Activated naive CD8-positive, alpha-beta T cell (primary cell): ENCODE measurements around the gene AGTPBP1.
A peak's percentile ranks its signal among the peaks of the same experiment; 100 is the strongest.
"Not testable (repeated sequence)": the region's sequence is repeated elsewhere in the genome, so short reads cannot be mapped to it uniquely, and the experiment has no call there.

ENCODE experiments used
- H3K27ac Mint-ChIP-seq: one replicate; pipeline ENCODE4 v1.8.0; 2021; ENCODE audit warnings: mixed read lengths
- H3K27me3 Mint-ChIP-seq: one replicate; pipeline ENCODE4 v1.8.0; 2021; ENCODE audit warnings: mixed read lengths
- H3K36me3 Mint-ChIP-seq: one replicate; pipeline ENCODE4 v1.8.0; 2021; ENCODE audit warnings: mixed read lengths
- H3K4me1 Mint-ChIP-seq: one replicate; pipeline ENCODE4 v1.8.0; 2021; ENCODE audit warnings: low read depth, mixed read lengths
- H3K4me3 Mint-ChIP-seq: one replicate; pipeline ENCODE4 v1.8.0; 2021; ENCODE audit warnings: mild to moderate bottlenecking, mixed read lengths
- H3K9me3 Mint-ChIP-seq: one replicate; pipeline ENCODE4 v1.8.0; 2021; ENCODE audit warnings: low read depth, mixed read lengths

AGTPBP1 gene

DNA sequence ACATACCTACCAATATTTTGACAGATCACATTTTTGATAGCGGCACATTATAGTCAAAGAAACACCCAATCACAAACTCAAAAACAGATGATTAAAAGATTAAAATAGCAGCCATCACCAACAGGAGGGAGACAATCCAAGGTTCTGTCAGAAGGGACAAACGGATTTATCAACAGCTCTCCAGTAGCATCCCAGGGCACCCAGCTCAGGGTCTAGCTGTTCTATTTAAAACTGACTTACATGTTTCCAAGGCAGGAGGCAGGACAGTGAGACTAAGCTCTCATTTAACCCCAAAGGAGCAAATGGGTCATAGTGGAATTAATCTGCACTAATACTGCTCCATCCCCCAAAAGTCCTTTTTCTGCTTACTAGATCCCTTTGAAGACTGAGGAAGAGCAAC is 3.2 kb downstream of the AGTPBP1 start:
- no peaks in the 10 kb centered on the region for H3K27me3 Mint-ChIP-seq
- H3K4me1 Mint-ChIP-seq = peaks cover 52% of the 10 kb centered on the region
- H3K9me3 Mint-ChIP-seq = no peaks in the 10 kb centered on the region
- no peak overlapping the region for H3K27ac Mint-ChIP-seq
- peaks cover 7% of the 10 kb centered on the region for H3K36me3 Mint-ChIP-seq
- H3K4me3 Mint-ChIP-seq = no peak overlapping the region

DNA sequence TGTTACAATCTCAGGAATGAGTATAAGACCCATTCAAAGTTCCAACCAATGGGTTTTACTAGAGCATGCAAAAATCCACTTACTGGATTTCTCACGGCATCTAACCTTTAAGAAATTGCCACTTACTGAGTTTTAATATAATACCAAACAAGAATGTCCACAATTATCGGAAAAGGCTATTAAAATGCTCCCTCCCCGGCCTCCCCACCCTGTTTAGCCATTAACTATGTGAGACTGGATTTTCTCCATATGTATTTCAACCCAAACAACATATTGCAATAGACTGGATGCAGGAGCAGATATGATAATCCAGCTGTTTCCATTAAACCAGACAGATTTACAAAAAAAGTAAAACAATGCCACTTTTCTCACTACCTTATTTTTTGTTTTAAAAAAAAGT is 4.1 kb downstream of the AGTPBP1 start:
- H3K27me3 Mint-ChIP-seq = no peaks in the 10 kb centered on the region
- H3K27ac Mint-ChIP-seq = no peak overlapping the region
- no peak overlapping the region for H3K4me3 Mint-ChIP-seq
- H3K9me3 Mint-ChIP-seq = no peaks in the 10 kb centered on the region
- H3K36me3 Mint-ChIP-seq = peaks cover 11% of the 10 kb centered on the region
- peaks cover 56% of the 10 kb centered on the region for H3K4me1 Mint-ChIP-seq

DNA sequence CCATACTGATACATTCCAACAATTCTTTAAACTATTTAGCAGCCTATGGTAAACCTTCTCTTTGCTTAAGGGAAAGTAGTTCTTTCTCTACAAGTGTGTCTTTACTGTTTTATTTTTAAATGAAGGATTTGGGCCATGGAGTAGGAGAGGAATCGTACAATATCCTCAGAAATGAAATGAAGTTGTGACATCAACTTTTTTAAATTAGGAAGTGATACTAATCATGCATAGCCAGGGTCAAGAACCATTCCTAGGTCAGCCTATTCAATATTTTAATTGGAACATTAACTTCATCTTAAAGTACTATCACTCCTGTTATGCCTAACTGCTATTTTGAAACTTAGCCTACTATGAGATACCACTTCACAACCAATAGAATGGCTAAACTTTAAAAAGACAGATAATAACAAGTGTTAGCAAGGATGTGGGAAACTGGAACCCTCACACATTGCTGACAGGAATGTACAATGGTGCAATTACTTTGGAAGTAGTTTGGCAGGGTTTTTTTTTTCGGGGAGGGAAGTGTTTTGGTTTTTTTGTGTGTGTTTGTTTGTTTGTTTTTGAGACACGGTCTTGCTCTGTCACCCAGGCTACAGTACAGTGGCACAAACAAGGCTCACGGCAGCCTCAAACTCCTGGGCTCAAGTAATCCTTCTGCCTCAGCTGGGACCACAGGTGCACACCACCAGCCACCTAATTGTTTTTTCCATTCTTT is 10.7 kb downstream of the AGTPBP1 start:
- Mint-ChIP-seq H3K4me3 (no peak overlapping the region), H3K27me3 (no peaks in the 10 kb centered on the region), H3K27ac (no peak overlapping the region), H3K9me3 (no peaks in the 10 kb centered on the region), H3K4me1 (peaks cover 64% of the 10 kb centered on the region), H3K36me3 (peaks cover 17% of the 10 kb centered on the region)

DNA sequence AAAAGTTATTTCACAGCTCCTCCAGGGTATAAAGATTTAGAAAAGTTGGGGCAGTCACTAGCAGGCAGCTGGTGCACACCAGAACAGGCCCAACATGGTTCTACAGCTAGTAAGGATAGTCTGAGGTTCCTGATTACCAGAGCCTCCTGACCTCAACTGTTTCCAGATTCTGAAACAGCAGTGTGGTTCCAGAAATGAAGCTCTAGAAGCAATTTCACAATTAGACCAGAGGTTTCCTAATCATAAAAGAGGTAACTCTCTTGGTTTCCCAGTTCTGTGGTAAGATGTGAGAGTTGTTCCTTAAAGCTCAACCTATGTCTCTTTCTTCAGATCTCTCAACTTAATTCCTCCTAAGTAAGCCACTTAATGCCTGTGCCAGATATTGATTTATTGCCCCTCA is 11.9 kb downstream of the AGTPBP1 start:
- Mint-ChIP-seq H3K36me3 (peaks cover 16% of the 10 kb centered on the region), H3K4me1 (peaks cover 67% of the 10 kb centered on the region), H3K27ac (no peak overlapping the region), H3K27me3 (no peaks in the 10 kb centered on the region), H3K4me3 (no peak overlapping the region), H3K9me3 (no peaks in the 10 kb centered on the region)

DNA sequence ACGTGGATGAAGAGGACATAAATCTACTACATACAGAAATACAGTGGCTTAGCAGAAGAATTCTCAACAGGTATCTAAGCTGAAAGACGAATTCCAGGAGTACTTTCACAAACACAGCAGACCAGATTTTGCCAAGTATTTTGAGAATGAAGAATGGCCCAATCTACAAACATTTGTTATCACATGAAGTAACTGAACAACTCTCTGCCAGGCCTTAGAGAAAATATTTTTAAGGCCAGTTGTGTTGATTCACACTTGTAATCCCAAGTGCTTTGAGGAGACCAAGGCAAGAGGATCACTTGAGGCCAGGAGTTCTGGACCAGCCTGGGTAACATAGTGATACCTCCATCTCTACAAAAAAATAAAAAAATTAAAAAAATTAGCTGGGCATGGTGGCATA is 14.3 kb downstream of the AGTPBP1 start:
- Mint-ChIP-seq H3K4me3 (no peak overlapping the region), H3K4me1 (peaks cover 71% of the 10 kb centered on the region), H3K27me3 (no peaks in the 10 kb centered on the region), H3K27ac (no peak overlapping the region), H3K9me3 (no peaks in the 10 kb centered on the region), H3K36me3 (peaks cover 10% of the 10 kb centered on the region)

DNA sequence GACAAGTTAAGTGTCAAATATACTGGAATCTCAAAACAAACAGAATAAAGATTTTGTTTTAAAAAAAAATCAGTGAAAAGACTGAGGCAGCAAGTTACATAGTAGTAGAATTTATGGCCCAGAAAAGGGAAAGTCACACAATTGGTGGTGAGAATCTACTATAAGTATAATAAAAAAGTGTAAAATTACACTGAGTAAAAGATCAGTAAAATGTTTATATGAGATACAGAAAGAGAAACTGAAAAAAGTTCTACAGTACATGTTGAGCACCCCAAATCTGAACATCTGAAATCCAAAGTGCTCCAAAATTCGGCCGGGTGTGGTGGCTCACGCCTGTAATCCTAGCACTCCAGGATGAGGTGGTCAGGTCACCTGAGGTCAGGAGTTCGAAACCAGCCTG is 15.0 kb downstream of the AGTPBP1 start:
- Mint-ChIP-seq H3K9me3 (no peaks in the 10 kb centered on the region), H3K27ac (no peak overlapping the region), H3K4me1 (peaks cover 75% of the 10 kb centered on the region), H3K27me3 (no peaks in the 10 kb centered on the region), H3K4me3 (no peak overlapping the region), H3K36me3 (peaks cover 15% of the 10 kb centered on the region)

DNA sequence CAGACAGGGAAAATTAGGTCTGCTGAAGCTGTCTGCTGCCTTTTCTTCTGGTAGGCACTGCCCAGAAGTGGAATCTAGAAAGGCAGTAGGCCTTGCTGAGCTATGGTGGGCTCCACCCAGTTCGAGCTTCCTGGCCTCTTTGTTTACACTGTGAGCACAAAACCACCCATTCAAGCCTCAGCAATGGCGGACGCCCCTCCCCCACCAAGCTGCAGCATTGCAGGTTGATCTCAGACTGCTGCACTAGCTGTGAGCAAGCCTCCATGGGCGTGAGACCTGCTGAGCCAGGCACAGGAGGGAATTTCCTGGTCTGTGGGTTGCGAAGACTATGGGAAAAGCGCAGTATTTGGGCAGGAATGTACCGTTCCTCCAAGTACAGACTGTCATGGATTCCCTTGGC is 18.5 kb downstream of the AGTPBP1 start:
- Mint-ChIP-seq H3K27ac (no peak overlapping the region), H3K36me3 (peaks cover 20% of the 10 kb centered on the region), H3K27me3 (no peaks in the 10 kb centered on the region), H3K9me3 (no peaks in the 10 kb centered on the region), H3K4me3 (peak overlapping the region; percentile 46), H3K4me1 (peaks cover 67% of the 10 kb centered on the region)

DNA sequence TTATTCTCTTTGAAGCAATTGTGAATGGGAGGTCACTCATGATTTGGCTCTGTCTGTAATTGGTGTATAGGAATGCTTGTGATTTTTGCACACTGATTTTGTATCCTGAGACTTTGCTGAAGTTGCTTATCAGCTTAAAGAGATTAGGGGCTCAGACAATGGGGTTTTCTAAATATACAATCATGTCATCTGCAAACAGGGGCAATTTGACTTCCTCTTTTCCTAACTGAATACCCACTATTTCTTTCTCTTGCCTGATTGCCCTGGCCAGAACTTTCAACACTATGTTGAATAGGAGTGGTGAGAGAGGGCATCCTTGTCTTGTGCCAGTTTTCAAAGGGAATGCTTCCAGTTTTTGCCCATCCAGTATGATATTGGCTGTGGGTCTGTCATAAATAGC is 22.3 kb downstream of the AGTPBP1 start:
- not testable (repeated sequence) for H3K4me3 Mint-ChIP-seq, H3K27me3 Mint-ChIP-seq, H3K9me3 Mint-ChIP-seq, H3K27ac Mint-ChIP-seq
- peaks cover 19% of the 10 kb centered on the region for H3K36me3 Mint-ChIP-seq
- peaks cover 62% of the 10 kb centered on the region for H3K4me1 Mint-ChIP-seq

DNA sequence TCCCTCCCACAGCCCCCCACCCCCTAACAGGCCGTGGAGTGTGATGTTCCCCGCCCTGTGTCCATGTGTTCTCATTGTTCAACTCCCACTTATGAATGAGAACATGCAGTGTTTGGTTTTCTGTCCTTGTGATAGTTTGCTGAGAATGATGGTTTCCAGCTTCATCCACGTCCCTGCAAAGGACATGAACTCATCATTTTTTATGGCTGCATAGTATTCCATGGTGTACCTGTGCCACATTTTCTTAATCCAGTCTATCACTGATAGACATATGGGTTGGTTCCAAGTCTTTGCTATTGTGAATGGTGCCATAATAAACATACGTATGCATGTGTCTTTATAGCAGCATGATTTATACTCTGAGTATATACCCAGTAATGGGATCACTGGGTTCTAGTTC is 23.9 kb downstream of the AGTPBP1 start:
- H3K36me3 Mint-ChIP-seq = peaks cover 19% of the 10 kb centered on the region
- peaks cover 52% of the 10 kb centered on the region for H3K4me1 Mint-ChIP-seq
- not testable (repeated sequence) for H3K27me3 Mint-ChIP-seq, H3K27ac Mint-ChIP-seq, H3K4me3 Mint-ChIP-seq, H3K9me3 Mint-ChIP-seq

DNA sequence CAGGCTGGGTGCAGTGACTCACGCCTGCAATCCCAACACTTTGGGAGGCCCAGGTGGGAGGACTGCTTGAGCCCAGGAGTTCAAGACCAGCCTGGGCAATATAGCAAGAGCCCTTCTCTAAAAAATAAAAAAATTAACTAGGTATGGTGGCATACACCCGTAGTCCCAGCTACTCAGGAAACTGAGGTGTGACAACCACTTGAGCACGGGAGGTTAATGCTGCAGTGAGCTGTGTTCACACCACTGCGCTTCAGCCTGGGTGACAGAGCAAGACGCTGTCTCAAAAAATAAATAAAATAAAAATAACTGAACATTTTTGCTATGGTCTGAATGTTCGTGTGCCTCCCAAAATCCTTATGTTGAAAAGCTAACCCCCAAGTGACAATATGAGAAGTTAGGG is 24.5 kb downstream of the AGTPBP1 start:
- H3K36me3 Mint-ChIP-seq = peaks cover 16% of the 10 kb centered on the region
- H3K9me3 Mint-ChIP-seq = no peaks in the 10 kb centered on the region
- no peak overlapping the region for H3K4me3 Mint-ChIP-seq
- H3K27ac Mint-ChIP-seq = no peak overlapping the region
- no peaks in the 10 kb centered on the region for H3K27me3 Mint-ChIP-seq
- H3K4me1 Mint-ChIP-seq = peaks cover 46% of the 10 kb centered on the region

DNA sequence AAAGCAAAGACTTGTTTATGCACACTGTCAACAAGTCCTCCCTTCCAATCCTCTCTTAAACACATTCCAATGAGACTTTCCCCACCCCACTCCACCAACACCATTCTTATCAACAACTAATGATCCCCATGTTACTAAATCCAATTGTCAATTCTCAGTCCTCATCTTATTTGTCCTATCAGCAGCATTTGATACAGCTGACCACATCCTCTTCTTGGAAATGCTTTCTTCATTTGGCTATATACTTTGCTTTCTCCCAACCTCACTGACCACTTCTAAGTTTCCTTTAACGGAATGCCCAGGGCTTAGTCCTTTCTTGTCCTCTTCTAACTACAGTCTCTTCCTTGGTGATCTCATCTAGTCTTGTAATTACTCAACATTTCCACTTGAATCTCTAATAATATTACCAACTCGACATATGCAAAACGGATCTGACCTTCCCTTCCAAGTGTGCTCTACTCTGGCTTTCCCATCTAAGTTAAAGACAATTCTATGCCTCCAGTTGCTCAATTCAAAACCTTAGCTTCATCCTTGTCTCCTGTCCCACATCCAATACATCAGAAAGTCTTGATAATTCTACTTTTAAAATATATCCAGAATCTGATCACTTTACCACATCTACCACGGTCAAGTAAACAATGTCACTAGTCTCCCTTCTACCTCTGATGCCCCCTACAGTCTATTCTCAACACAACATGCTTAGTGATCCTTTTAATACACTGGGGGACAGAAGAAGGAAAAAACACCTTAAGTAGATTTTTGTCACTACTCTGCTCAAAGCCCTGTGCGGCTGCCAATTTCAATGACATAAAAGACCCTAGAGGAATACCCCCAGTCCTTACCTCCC is 25.5 kb downstream of the AGTPBP1 start:
- Mint-ChIP-seq H3K9me3 (no peaks in the 10 kb centered on the region), H3K27ac (peak overlapping the region; percentile 66), H3K36me3 (peaks cover 11% of the 10 kb centered on the region), H3K4me3 (no peak overlapping the region), H3K27me3 (no peaks in the 10 kb centered on the region), H3K4me1 (peaks cover 39% of the 10 kb centered on the region)

DNA sequence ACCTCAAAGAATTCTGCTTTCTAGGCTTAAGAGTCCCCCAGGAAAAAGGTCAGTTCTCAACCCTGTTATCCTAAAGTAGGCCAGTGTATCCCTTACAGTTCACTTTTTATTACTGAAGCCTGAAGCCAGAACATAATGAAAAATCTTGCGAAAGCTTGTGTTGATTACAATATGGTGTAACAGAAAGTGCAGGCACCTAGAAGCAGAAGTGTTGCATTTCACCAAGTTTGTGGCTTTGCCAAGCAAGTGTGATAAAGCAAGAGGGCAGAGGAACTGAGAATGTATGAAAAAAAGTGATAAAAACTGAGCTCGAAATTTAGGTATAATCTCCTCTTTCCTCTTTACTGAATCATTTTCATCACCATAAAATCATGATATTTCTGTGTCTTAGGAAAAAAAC is 26.2 kb downstream of the AGTPBP1 start:
- no peaks in the 10 kb centered on the region for H3K9me3 Mint-ChIP-seq
- H3K4me3 Mint-ChIP-seq = no peak overlapping the region
- no peaks in the 10 kb centered on the region for H3K27me3 Mint-ChIP-seq

DNA sequence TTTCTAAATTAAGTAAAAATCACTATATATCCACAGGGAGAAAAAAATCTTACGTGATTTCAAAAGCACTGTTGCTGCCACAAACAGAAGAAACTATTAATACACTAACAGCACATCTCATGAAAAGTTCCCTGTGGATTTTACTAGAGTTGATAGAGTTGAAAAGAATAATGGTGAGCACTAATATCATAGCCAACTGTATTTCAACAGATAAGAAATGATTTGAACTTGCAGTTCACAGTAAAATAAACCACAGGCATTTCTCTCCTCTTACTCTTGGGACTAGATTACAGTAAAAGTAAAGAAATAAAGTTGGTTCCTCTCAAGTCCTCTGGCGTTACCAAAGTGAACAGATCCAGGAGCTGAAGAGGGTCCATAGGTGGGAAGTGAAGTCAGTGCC is 27.9 kb downstream of the AGTPBP1 start:
- peaks cover 32% of the 10 kb centered on the region for H3K4me1 Mint-ChIP-seq
- H3K27me3 Mint-ChIP-seq = no peaks in the 10 kb centered on the region
- H3K27ac Mint-ChIP-seq = no peak overlapping the region
- no peak overlapping the region for H3K4me3 Mint-ChIP-seq
- peaks cover 4% of the 10 kb centered on the region for H3K9me3 Mint-ChIP-seq
- peaks cover 19% of the 10 kb centered on the region for H3K36me3 Mint-ChIP-seq

More for the DNA sequence above, 26.2 kb downstream of the AGTPBP1 start:
- Mint-ChIP-seq H3K4me1 (peaks cover 34% of the 10 kb centered on the region), H3K36me3 (peaks cover 6% of the 10 kb centered on the region), H3K27ac (peak overlapping the region; percentile 66)

DNA sequence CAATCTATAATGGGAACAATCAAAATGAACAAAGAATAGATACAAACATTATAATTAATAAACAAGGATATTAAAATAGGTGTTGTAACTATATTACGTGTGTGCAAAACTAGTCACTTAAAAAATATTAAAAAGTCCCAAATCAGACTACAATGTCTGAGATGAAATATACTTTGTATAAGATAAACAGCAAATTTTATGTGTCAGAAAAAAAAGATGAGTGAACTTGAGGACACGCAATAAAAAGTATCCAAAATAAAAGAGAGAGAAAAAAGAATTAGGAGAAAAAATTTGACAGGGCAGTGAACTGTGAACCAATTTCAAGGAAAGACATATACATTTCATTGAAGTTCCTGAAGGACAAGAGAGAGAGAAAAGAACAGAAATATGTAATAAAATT is 37.0 kb downstream of the AGTPBP1 start:
- Mint-ChIP-seq H3K27ac (no peak overlapping the region), H3K36me3 (peaks cover 20% of the 10 kb centered on the region), H3K27me3 (no peaks in the 10 kb centered on the region), H3K4me3 (no peak overlapping the region), H3K9me3 (peaks cover 4% of the 10 kb centered on the region), H3K4me1 (peaks cover 28% of the 10 kb centered on the region)

DNA sequence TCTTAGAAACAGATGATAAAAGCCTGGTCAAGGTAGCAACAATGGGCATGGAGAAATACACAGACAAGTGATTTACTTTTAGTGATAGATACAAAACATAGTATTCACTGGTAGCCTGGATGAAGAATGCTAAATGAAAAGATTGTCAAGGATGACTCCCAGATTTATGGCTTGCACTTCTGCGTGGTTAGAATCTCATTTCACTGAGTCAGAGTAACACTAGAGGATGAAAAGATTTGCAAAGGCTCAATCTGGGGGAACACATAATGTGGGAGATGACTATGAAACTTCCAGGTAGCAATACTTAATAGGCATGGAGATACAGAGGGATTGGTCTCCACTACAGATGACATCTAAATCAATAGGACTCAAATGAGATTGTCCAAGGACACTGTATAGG is 38.4 kb downstream of the AGTPBP1 start:
- Mint-ChIP-seq H3K4me1 (peaks cover 27% of the 10 kb centered on the region), H3K36me3 (peaks cover 12% of the 10 kb centered on the region), H3K27ac (no peak overlapping the region), H3K4me3 (no peak overlapping the region), H3K27me3 (no peaks in the 10 kb centered on the region), H3K9me3 (no peaks in the 10 kb centered on the region)
